ENCODE results near the gene PTOV1. TPM values are rescaled to one million over a fixed set of nuclear protein-coding genes. Genes with fewer than 3 reads are reported as not detected.

Gene PTOV1
- total RNA-seq, 2 experiments from 2014 or later = 105 to 124 TPM

GRCh38 chr19:49837425-49837824 lies 13.5 kb upstream of the PTOV1 start:
- no peak overlapping the region for H3K4me3 ChIP-seq (ENCODE audit: low read depth, low read length, poor library complexity, severe bottlenecking)
- no peaks in the 10 kb centered on the region for H3K79me2 ChIP-seq (ENCODE audit: insufficient read depth, low read depth, low read length)
- H3K36me3 ChIP-seq (ENCODE audit: insufficient read depth, low read length) = peaks cover 97% of the 10 kb centered on the region
- H3K27ac ChIP-seq (ENCODE audit: low read depth, low read length, poor library complexity, severe bottlenecking) = no peak overlapping the region
- no peak for DNase-seq (ENCODE audit: low spot score)
- no TSS peak for BruUV-seq (replicated peaks)
- H3K4me2 ChIP-seq (ENCODE audit: low read length) = no peak overlapping the region
- no peaks in the 10 kb centered on the region for H3K9me2 ChIP-seq (ENCODE audit: insufficient read depth, low read length)
- ChIA-PET CTCF (ENCODE audit: unreplicated experiment) (no interaction called here), POLR2A (no interaction called here)
- no peak for TF ChIP-seq EZH2phosphoT487 (IDR thresholded peaks at IDR 0.05; ENCODE audit: borderline replicate concordance, low read depth, low read length)
- TF ChIP-seq, protein P1, sequence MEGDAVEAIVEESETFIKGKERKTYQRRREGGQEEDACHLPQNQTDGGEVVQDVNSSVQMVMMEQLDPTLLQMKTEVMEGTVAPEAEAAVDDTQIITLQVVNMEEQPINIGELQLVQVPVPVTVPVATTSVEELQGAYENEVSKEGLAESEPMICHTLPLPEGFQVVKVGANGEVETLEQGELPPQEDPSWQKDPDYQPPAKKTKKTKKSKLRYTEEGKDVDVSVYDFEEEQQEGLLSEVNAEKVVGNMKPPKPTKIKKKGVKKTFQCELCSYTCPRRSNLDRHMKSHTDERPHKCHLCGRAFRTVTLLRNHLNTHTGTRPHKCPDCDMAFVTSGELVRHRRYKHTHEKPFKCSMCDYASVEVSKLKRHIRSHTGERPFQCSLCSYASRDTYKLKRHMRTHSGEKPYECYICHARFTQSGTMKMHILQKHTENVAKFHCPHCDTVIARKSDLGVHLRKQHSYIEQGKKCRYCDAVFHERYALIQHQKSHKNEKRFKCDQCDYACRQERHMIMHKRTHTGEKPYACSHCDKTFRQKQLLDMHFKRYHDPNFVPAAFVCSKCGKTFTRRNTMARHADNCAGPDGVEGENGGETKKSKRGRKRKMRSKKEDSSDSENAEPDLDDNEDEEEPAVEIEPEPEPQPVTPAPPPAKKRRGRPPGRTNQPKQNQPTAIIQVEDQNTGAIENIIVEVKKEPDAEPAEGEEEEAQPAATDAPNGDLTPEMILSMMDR (conservative IDR thresholded peaks at IDR 0.05; ENCODE audit: low read length) = no peak
- no peaks in the 10 kb centered on the region for H3K4me1 ChIP-seq (ENCODE audit: insufficient read depth, low read length, poor library complexity, severe bottlenecking)
- intact Hi-C loops (cut with micrococcal nuclease; ENCODE audit: unreplicated experiment) = no loop called here
- no peaks in the 10 kb centered on the region for H3K9me3 ChIP-seq (ENCODE audit: low read length)
- no peak overlapping the region for H2AFZ ChIP-seq (ENCODE audit: low read length)
- no peaks in the 10 kb centered on the region for H4K20me1 ChIP-seq (ENCODE audit: insufficient read depth, low read length)

- Histone ChIP-seq H3K4me2 (ENCODE audit: low read length) (no peak overlapping the region), H3K9me2 (ENCODE audit: insufficient read depth, low read length) (no peaks in the 10 kb centered on the region), H3K79me2 (ENCODE audit: insufficient read depth, low read depth, low read length) (no peaks in the 10 kb centered on the region), H3K4me3 (ENCODE audit: low read depth, low read length, poor library complexity, severe bottlenecking) (no peak overlapping the region), H3K4me1 (ENCODE audit: insufficient read depth, low read length, poor library complexity, severe bottlenecking) (peaks cover 8% of the 10 kb centered on the region), H4K20me1 (ENCODE audit: insufficient read depth, low read length) (no peaks in the 10 kb centered on the region), H3K9me3 (ENCODE audit: low read length) (no peaks in the 10 kb centered on the region), H3K36me3 (ENCODE audit: insufficient read depth, low read length) (peaks cover 83% of the 10 kb centered on the region), H3K27ac (ENCODE audit: low read depth, low read length, poor library complexity, severe bottlenecking) (no peak overlapping the region), H2AFZ (ENCODE audit: low read length) (no peak overlapping the region)
- intact Hi-C loops (cut with micrococcal nuclease; ENCODE audit: unreplicated experiment) = no loop called here
- no TSS peak for BruUV-seq (replicated peaks)
- no peak for TF ChIP-seq EZH2phosphoT487 (IDR thresholded peaks at IDR 0.05; ENCODE audit: borderline replicate concordance, low read depth, low read length)
- TF ChIP-seq, protein P1 (conservative IDR thresholded peaks at IDR 0.05; ENCODE audit: low read length) = no peak
- DNase-seq (ENCODE audit: low spot score) = no peak
- ChIA-PET CTCF (ENCODE audit: unreplicated experiment) (no interaction called here), POLR2A (interaction anchor here (0.6 kb wide), 1 partner anchor 19 kb away, joined by 3 read pairs; no protein-coding TSS in a partner anchor)
Observed at GRCh38 chr19:49838885-49839588, 11.9 kb upstream of the PTOV1 start.

DNA sequence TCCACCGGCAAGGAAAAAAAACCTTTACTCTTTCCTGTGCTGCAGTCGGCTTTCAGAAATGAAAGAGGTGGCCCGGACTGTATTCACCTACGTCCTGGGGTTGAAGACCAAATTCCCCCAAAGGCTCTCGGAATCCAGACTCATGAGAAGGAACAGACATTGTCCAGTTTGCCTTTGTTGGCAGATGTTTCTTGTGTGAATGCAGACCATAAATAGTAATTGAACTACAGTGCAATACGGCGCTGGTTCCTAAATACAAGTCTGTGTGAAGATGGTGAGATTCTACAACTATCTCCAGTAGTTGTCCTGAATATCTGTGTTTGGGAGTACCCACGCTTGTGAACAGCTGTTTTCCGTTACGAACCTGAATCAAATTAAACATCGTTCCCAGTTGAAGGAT lies 11.2 kb upstream of the PTOV1 start:
- no peaks in the 10 kb centered on the region for H3K79me2 ChIP-seq (ENCODE audit: insufficient read depth, low read depth, low read length)
- H3K9me2 ChIP-seq (ENCODE audit: insufficient read depth, low read length) = no peaks in the 10 kb centered on the region
- H2AFZ ChIP-seq (ENCODE audit: low read length) = no peak overlapping the region
- H3K27ac ChIP-seq (ENCODE audit: low read depth, low read length, poor library complexity, severe bottlenecking) = no peak overlapping the region
- no peak overlapping the region for H3K4me2 ChIP-seq (ENCODE audit: low read length)
- ChIA-PET POLR2A (no interaction called here), CTCF (ENCODE audit: unreplicated experiment) (no interaction called here)
- H3K36me3 ChIP-seq (ENCODE audit: insufficient read depth, low read length) = peaks cover 76% of the 10 kb centered on the region
- H4K20me1 ChIP-seq (ENCODE audit: insufficient read depth, low read length) = no peaks in the 10 kb centered on the region
- TSS peak; percentile 61 for BruUV-seq (replicated peaks)
- H3K9me3 ChIP-seq (ENCODE audit: low read length) = no peaks in the 10 kb centered on the region
- peaks cover 10% of the 10 kb centered on the region for H3K4me1 ChIP-seq (ENCODE audit: insufficient read depth, low read length, poor library complexity, severe bottlenecking)
- intact Hi-C loops (cut with micrococcal nuclease; ENCODE audit: unreplicated experiment) = no loop called here
- no peak for TF ChIP-seq EZH2phosphoT487 (IDR thresholded peaks at IDR 0.05; ENCODE audit: borderline replicate concordance, low read depth, low read length)
- TF ChIP-seq, protein P1 (conservative IDR thresholded peaks at IDR 0.05; ENCODE audit: low read length) = no peak
- no peak for DNase-seq (ENCODE audit: low spot score)
- H3K4me3 ChIP-seq (ENCODE audit: low read depth, low read length, poor library complexity, severe bottlenecking) = no peak overlapping the region
